Kidney (tissue), 14 donors: ENCODE measurements around the gene CLIC5. TPM values are rescaled to one million over a fixed set of nuclear protein-coding genes. Genes with fewer than 3 reads are reported as not detected.

ENCODE experiments used
- DNase-seq, 5 donors: peaks; one replicate each; pipeline ENCODE4 v3.0.0-alpha.2; 2013 to 2020
- FAIRE-seq: peaks from 2 replicates; lab custom pipeline; 2012; peaks lifted over from hg19 to GRCh38; lab: Jason Lieb, UNC
- H3K27ac ChIP-seq, 2 donors: one replicate each; pipeline ENCODE4 v1.7.0; 2013; ENCODE audit warnings: low read depth in 2 of 2, low read length in 2 of 2, inconsistent platforms in 1 of 2
- H3K27me3 ChIP-seq: one replicate; pipeline ENCODE4 v1.7.1; 2013; ENCODE audit warnings: low read length, inconsistent platforms; ENCODE audit not compliant: control insufficient read depth, insufficient read depth
- H3K36me3 ChIP-seq, 3 donors: one replicate each; pipeline versions ENCODE4 v1.7.0 to v1.7.1; 2013; ENCODE audit warnings: low read length in 3 of 3, control low read depth in 1 of 3, inconsistent platforms in 1 of 3; ENCODE audit not compliant: insufficient read depth in 3 of 3, control insufficient read depth in 2 of 3
- H3K4me1 ChIP-seq, 3 donors: one replicate each; pipeline versions ENCODE4 v1.7.0 to v1.7.1; 2013; ENCODE audit warnings: low read length in 3 of 3, inconsistent platforms in 1 of 3, low read depth in 1 of 3; ENCODE audit not compliant: control insufficient read depth in 2 of 3, insufficient read depth in 2 of 3
- H3K4me3 ChIP-seq, 3 donors: one replicate each; pipeline versions ENCODE4 v1.7.0 to v1.8.1; 2013; ENCODE audit warnings: low read length in 3 of 3, control low read depth in 1 of 3, inconsistent platforms in 1 of 3
- H3K9ac ChIP-seq, 3 donors: one replicate each; pipeline versions ENCODE4 v1.7.0 to v1.7.1; 2013; ENCODE audit warnings: low read length in 3 of 3, control low read depth in 1 of 3, inconsistent platforms in 1 of 3
- H3K9me3 ChIP-seq, 3 donors: one replicate each; pipeline versions ENCODE4 v1.7.0 to v1.7.1; 2013; ENCODE audit warnings: low read length in 3 of 3, control low read depth in 1 of 3, inconsistent platforms in 1 of 3; ENCODE audit not compliant: control insufficient read depth in 2 of 3, insufficient read depth in 1 of 3
- CTCF ChIP-seq: IDR thresholded peaks from 3 replicates; pipeline ENCODE4 v1.5.1; 2012; ENCODE audit warnings: mild to moderate bottlenecking, moderate library complexity, borderline replicate concordance; ENCODE audit not compliant: insufficient read depth; ENCODE audit errors: extremely low read depth
- intact Hi-C: fragments of 100-400 bp; cut with DNase I; formaldehyde crosslinking; loops from one replicate; pipeline ENCODE4 v1.11.1; 2022
- polyA plus RNA-seq: library from polyadenylated mRNA; stranded (reverse); fragments of 350-450 nt; fragmentation: Illumina TruSeq; extraction: RNeasy Lipid Tissue Mini Kit (QIAGEN cat#74804); gene quantifications from one replicate; pipeline ENCODE4 v1.2.3, GENCODE V29; 2014; ENCODE audit warnings: low read depth, low replicate concordance; ENCODE audit not compliant: insufficient read depth
- total RNA-seq: library from RNA; stranded (reverse); fragmentation: NEBNext Ultra II Directional; extraction: Animal tissue kit (Norgen Biotek cat#: 25700); gene quantifications from one replicate; pipeline ENCODE4 v1.2.1, GENCODE V29; 2021
- donor health status: control.
- donor health status: control.
- donor health status: control.
- donor health status: control.
- donor health status: control.
- donor health status: DM: yes; HTN: yes; CAD: no.
- donor health status: Normal renal cell carcinoma (clear cell type).

CLIC5 gene
- total and polyA plus RNA-seq, 2 donors from 2014 or later: 7.4 to 54.3 TPM

GRCh38 chr6:46042355-46042999 is 26.8 kb upstream of the CLIC5 start:
- no peak overlapping the region for H3K9ac ChIP-seq
- H3K27me3 ChIP-seq: no peaks in the 10 kb centered on the region
- intact Hi-C loops: no loop called here
- no peak overlapping the region for H3K27ac ChIP-seq
- TF ChIP-seq CTCF: peak; percentile 60
- H3K4me3 ChIP-seq: no peak overlapping the region
- no peak for FAIRE-seq
- no peaks in the 10 kb centered on the region for H3K36me3 ChIP-seq
- no peaks in the 10 kb centered on the region for H3K9me3 ChIP-seq
- H3K4me1 ChIP-seq: no peaks in the 10 kb centered on the region
- DNase-seq: peak in 3 of 5 donors; percentile 15 to 59 (median 52)

DNA sequence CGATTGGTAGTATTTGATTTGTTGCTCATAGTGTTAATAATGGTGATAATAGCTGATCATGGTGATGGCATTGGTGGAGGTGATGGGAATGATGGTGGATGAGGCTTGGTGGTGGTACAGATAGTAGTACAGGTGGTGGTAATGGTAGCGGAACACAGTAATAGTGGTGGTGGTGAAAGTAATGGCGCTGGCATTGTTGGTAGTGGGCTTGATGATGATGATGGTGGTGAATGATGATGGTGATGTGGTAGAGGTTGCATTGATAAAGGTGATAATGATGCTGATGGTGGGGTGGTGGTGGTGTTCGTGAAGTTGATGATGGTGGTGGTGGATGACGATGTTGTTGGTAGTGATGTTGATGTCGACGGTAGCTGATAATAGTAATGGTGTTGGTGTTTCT is 24.6 kb upstream of the CLIC5 start:
- Histone ChIP-seq H3K9me3 (no peaks in the 10 kb centered on the region), H3K9ac (no peak overlapping the region), H3K4me1 (no peaks in the 10 kb centered on the region), H3K27me3 (no peaks in the 10 kb centered on the region), H3K27ac (no peak overlapping the region), H3K4me3 (no peak overlapping the region), H3K36me3 (no peaks in the 10 kb centered on the region)
- no peak for TF ChIP-seq CTCF
- intact Hi-C loops: no loop called here
- FAIRE-seq: no peak
- DNase-seq: no peak

DNA sequence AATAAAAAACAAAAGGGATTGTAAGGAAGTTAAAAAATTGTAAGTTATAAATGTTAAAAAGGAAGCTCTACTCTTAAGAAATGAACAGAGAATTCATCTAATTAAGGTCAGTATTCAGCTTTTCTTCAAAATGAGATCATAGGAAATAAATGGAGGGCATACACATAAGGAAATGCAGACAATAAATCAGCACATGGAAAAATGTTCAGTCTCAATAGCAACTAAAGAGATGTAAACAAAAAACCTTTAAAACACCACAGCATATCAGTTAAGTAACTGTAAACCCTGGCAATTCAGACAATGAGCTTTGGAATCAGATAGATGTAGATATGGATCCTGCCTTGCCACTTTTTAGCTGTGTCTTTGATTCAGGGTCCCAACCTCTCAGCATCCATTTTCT is 24.0 kb upstream of the CLIC5 start:
- FAIRE-seq (no peak), DNase-seq (no peak)
- Histone ChIP-seq H3K9me3 (no peaks in the 10 kb centered on the region), H3K4me3 (no peak overlapping the region), H3K4me1 (no peaks in the 10 kb centered on the region), H3K36me3 (no peaks in the 10 kb centered on the region), H3K27me3 (no peaks in the 10 kb centered on the region), H3K27ac (no peak overlapping the region), H3K9ac (no peak overlapping the region)
- intact Hi-C loops: no loop called here
- TF ChIP-seq CTCF: no peak

- TF ChIP-seq CTCF: no peak
- FAIRE-seq: no peak
- Histone ChIP-seq H3K27ac (no peak overlapping the region), H3K4me1 (no peaks in the 10 kb centered on the region), H3K4me3 (no peak overlapping the region), H3K9ac (no peak overlapping the region), H3K27me3 (no peaks in the 10 kb centered on the region), H3K36me3 (no peaks in the 10 kb centered on the region), H3K9me3 (no peaks in the 10 kb centered on the region)
- no peak for DNase-seq
- intact Hi-C loops: no loop called here
Measured at GRCh38 chr6:46036911-46037310, 21.3 kb upstream of the CLIC5 start.
